GM23338 (cell line): Measurements from ENCODE around the gene RSAD1. TPM values are rescaled to one million over a fixed set of nuclear protein-coding genes. Genes with fewer than 3 reads are reported as not detected.

Experiments
- ATAC-seq: fragments of 200-7000 bp; cut with Tn5 transposase; 3 replicates; pipeline ENCODE4 v1.9.1; 2020
- DNase-seq: peaks from one replicate; pipeline ENCODE4 v3.0.0-alpha.2; 2015; ENCODE audit warnings: low spot score
- H2AFZ ChIP-seq: fragments of 200-600 bp; sonication (generic); 2 replicates; pipeline ENCODE4 v1.8.0; 2016; ENCODE audit warnings: antibody characterized with exemption, mild to moderate bottlenecking, moderate library complexity
- H3F3A ChIP-seq: fragments of 200-600 bp; sonication (generic); replicated peaks from 2 replicates; pipeline ENCODE4 v1.8.0; 2017; ENCODE audit warnings: antibody characterized with exemption, mixed run types, low read depth
- H3K27ac ChIP-seq: fragments of 200-600 bp; sonication (generic); 2 replicates; pipeline ENCODE4 v1.6.1; 2016; ENCODE audit warnings: low read depth
- H3K27me3 ChIP-seq: fragments of 200-600 bp; sonication (generic); 2 replicates; pipeline ENCODE4 v1.8.0; 2016; ENCODE audit warnings: mild to moderate bottlenecking, mixed run types, moderate library complexity; ENCODE audit not compliant: insufficient read depth
- H3K36me3 ChIP-seq: fragments of 200-600 bp; sonication (generic); 2 replicates; pipeline ENCODE4 v1.8.0; 2016; ENCODE audit warnings: mild to moderate bottlenecking; ENCODE audit not compliant: insufficient read depth
- H3K4me1 ChIP-seq: fragments of 200-600 bp; sonication (generic); 2 replicates; pipeline ENCODE4 v1.8.0; 2016; ENCODE audit warnings: mild to moderate bottlenecking, moderate library complexity; ENCODE audit not compliant: insufficient read depth
- H3K4me2 ChIP-seq: fragments of 200-600 bp; sonication (generic); 2 replicates; pipeline ENCODE4 v1.7.1; 2017; ENCODE audit warnings: mixed run types
- H3K4me3 ChIP-seq: fragments of 200-600 bp; sonication (generic); 2 replicates; pipeline ENCODE4 v1.6.1; 2016; ENCODE audit warnings: mixed run types
- H3K79me2 ChIP-seq: fragments of 200-600 bp; sonication (generic); replicated peaks from 2 replicates; pipeline ENCODE4 v1.8.0; 2017; ENCODE audit warnings: mild to moderate bottlenecking; ENCODE audit not compliant: insufficient read depth
- H3K9me2 ChIP-seq: fragments of 200-600 bp; sonication (generic); 2 replicates; pipeline ENCODE4 v1.8.0; 2017; ENCODE audit not compliant: insufficient read depth
- H4K20me1 ChIP-seq: fragments of 200-600 bp; sonication (generic); replicated peaks from 2 replicates; pipeline ENCODE4 v1.8.0; 2017; ENCODE audit warnings: mild to moderate bottlenecking; ENCODE audit not compliant: insufficient read depth
- H3K27ac Mint-ChIP-seq: 2 replicates; pipeline ENCODE4 v1.8.0; 2020; ENCODE audit warnings: inconsistent platforms, mild to moderate bottlenecking, moderate library complexity, mixed read lengths
- H3K27me3 Mint-ChIP-seq: 3 replicates; pipeline ENCODE4 v1.8.0; 2022; ENCODE audit warnings: low read depth, mild to moderate bottlenecking, moderate library complexity, mixed read lengths, inconsistent platforms; ENCODE audit not compliant: insufficient read depth, poor library complexity
- H3K36me3 Mint-ChIP-seq: 3 replicates; pipeline ENCODE4 v1.8.0; 2021; ENCODE audit warnings: low read depth, mild to moderate bottlenecking, inconsistent platforms, moderate library complexity, mixed read lengths
- H3K4me1 Mint-ChIP-seq: 3 replicates; pipeline ENCODE4 v1.8.0; 2020; ENCODE audit warnings: mild to moderate bottlenecking, inconsistent platforms, mixed read lengths
- H3K4me3 Mint-ChIP-seq: 3 replicates; pipeline ENCODE4 v1.8.0; 2021; ENCODE audit warnings: moderate library complexity, mild to moderate bottlenecking, inconsistent platforms, mixed read lengths
- H3K9me3 Mint-ChIP-seq: 3 replicates; pipeline ENCODE4 v1.8.0; 2020; ENCODE audit warnings: moderate library complexity, mild to moderate bottlenecking, inconsistent platforms, mixed read lengths
- CREB1 ChIP-seq: fragments of 250-450 bp; sonication (Bioruptor Pico); IDR thresholded peaks from 2 replicates; pipeline ENCODE4 v1.5.0; 2020; ENCODE audit warnings: low read depth, mild to moderate bottlenecking, moderate library complexity
- CTCF ChIP-seq, 2 experiments: fragments of 200-600 bp in 1 of 2; sonication (generic) in 1 of 2; conservative IDR thresholded peaks; 2 replicates each; pipeline versions ENCODE4 v1.5.1 to v1.6.1; 2016 to 2017; ENCODE audit warnings: antibody characterized with exemption in 2 of 2, low read depth in 2 of 2, mild to moderate bottlenecking in 2 of 2, moderate library complexity in 1 of 2
- EZH2 ChIP-seq: fragments of 200-600 bp; sonication (generic); IDR thresholded peaks from one replicate; pipeline ENCODE4 v1.8.0; 2017; ENCODE audit warnings: antibody characterized with exemption, mild to moderate bottlenecking, low read depth; ENCODE audit not compliant: unreplicated experiment
- EZH2phosphoT487 ChIP-seq: fragments of 200-600 bp; sonication (generic); IDR thresholded peaks from one replicate; pipeline ENCODE4 v1.8.1; 2018; ENCODE audit warnings: antibody characterized with exemption; ENCODE audit not compliant: unreplicated experiment
- JUNB ChIP-seq: IDR thresholded peaks from one replicate; pipeline ENCODE4 v1.6.1; 2016; ENCODE audit warnings: antibody characterized with exemption; ENCODE audit not compliant: unreplicated experiment
- NANOG ChIP-seq: IDR thresholded peaks from 2 replicates; pipeline ENCODE4 v1.6.1; 2016; ENCODE audit warnings: antibody characterized with exemption, borderline replicate concordance
- POLR2AphosphoS5 ChIP-seq: IDR thresholded peaks from 2 replicates; pipeline ENCODE4 v1.6.1; 2016; ENCODE audit warnings: antibody characterized with exemption, low read depth
- ZNF114 ChIP-seq: fragments of 250-450 bp; sonication (Bioruptor Pico); IDR thresholded peaks from 2 replicates; pipeline ENCODE4 v1.5.0; 2020; ENCODE audit warnings: mild to moderate bottlenecking, moderate library complexity
- polyA plus RNA-seq: library from polyadenylated mRNA; unstranded; fragments of >200 nt; fragmentation: Nextera tagmentation; extraction: Ambion mirVana; gene quantifications from 2 replicates; pipeline ENCODE4 v1.2.1, GENCODE V29; 2016
- total RNA-seq: library from RNA; depleted of rRNA; stranded (reverse); fragments of >200 nt; shearing (Covaris generic); gene quantifications from 2 replicates; pipeline ENCODE4 v1.2.3, GENCODE V29; 2014
- TF ChIP-seq, protein P1 (sequence below): IDR thresholded peaks from one replicate; pipeline ENCODE4 v1.6.1; 2018; ENCODE audit warnings: antibody characterized with exemption; ENCODE audit not compliant: unreplicated experiment
- TF ChIP-seq, protein P2 (sequence below): IDR thresholded peaks from 2 replicates; pipeline ENCODE4 v1.6.1; 2016; ENCODE audit warnings: antibody characterized with exemption

Gene RSAD1
- total and polyA plus RNA-seq, 2 experiments from 2014 or later, result 18.4 to 28.7 TPM

GRCh38 chr17:50513495-50513894 lies 34.8 kb downstream of the RSAD1 start:
- Mint-ChIP-seq H3K4me3 (no peak overlapping the region), H3K27ac (no peak overlapping the region), H3K36me3 (no peaks in the 10 kb centered on the region), H3K4me1 (peaks cover 39% of the 10 kb centered on the region), H3K27me3 (peaks cover 9% of the 10 kb centered on the region), H3K9me3 (no peaks in the 10 kb centered on the region; the same call in 2 of the 3 replicates)
- no peak overlapping the region for H3K4me2 ChIP-seq
- no peak for ATAC-seq
- H3K27ac ChIP-seq, result no peak overlapping the region
- DNase-seq, result no peak
- peaks cover 8% of the 10 kb centered on the region; the same call in 1 of the 2 replicates for H3K4me1 ChIP-seq
- H3K79me2 ChIP-seq, result no peaks in the 10 kb centered on the region
- no peaks in the 10 kb centered on the region; the same call in 1 of the 2 replicates for H3K27me3 ChIP-seq
- TF ChIP-seq CTCF (conservative IDR thresholded peaks at IDR 0.05; ENCODE audit: low read depth in 2 of 2), result no peak
- TF ChIP-seq CREB1 (CRISPR knock-in tag), result no peak
- TF ChIP-seq ZNF114 (CRISPR knock-in tag), result no peak
- TF ChIP-seq, protein P1, sequence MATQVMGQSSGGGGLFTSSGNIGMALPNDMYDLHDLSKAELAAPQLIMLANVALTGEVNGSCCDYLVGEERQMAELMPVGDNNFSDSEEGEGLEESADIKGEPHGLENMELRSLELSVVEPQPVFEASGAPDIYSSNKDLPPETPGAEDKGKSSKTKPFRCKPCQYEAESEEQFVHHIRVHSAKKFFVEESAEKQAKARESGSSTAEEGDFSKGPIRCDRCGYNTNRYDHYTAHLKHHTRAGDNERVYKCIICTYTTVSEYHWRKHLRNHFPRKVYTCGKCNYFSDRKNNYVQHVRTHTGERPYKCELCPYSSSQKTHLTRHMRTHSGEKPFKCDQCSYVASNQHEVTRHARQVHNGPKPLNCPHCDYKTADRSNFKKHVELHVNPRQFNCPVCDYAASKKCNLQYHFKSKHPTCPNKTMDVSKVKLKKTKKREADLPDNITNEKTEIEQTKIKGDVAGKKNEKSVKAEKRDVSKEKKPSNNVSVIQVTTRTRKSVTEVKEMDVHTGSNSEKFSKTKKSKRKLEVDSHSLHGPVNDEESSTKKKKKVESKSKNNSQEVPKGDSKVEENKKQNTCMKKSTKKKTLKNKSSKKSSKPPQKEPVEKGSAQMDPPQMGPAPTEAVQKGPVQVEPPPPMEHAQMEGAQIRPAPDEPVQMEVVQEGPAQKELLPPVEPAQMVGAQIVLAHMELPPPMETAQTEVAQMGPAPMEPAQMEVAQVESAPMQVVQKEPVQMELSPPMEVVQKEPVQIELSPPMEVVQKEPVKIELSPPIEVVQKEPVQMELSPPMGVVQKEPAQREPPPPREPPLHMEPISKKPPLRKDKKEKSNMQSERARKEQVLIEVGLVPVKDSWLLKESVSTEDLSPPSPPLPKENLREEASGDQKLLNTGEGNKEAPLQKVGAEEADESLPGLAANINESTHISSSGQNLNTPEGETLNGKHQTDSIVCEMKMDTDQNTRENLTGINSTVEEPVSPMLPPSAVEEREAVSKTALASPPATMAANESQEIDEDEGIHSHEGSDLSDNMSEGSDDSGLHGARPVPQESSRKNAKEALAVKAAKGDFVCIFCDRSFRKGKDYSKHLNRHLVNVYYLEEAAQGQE, result no peak
- no peak for TF ChIP-seq EZH2phosphoT487
- H2AFZ ChIP-seq, result no peak overlapping the region
- 0 out of 2 replicates have a peak, but pooled peaks cover 3% of the 10 kb centered on the region for H3F3A ChIP-seq
- H3K4me3 ChIP-seq, result no peak overlapping the region
- H4K20me1 ChIP-seq, result no peaks in the 10 kb centered on the region
- H3K36me3 ChIP-seq, result no peaks in the 10 kb centered on the region
- 0 out of 2 replicates have a peak, but pooled peaks cover 2% of the 10 kb centered on the region for H3K9me2 ChIP-seq

DNA sequence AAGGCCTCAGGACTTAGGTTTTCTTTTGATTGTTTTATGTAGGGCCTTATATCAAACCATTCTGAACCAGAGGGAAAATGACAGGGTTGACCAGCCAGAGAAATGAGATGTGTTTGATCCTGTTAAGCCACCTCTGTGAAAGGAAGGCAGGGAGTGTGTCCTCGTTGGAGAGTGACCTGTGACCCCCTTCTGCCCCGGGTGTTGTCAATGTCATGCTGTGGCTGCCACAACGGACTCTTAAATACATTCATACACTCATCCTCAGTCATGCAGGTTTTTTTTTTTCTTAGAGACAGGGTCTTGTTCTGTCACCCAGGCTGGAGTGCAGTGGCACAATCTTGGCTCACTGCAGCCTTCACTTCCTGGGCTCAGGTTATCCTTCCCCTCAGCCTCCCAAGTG lies 35.7 kb downstream of the RSAD1 start:
- Mint-ChIP-seq H3K27ac (no peak overlapping the region), H3K27me3 (peaks cover 12% of the 10 kb centered on the region)
- H3K79me2 ChIP-seq, result no peaks in the 10 kb centered on the region
- TF ChIP-seq, protein P2, sequence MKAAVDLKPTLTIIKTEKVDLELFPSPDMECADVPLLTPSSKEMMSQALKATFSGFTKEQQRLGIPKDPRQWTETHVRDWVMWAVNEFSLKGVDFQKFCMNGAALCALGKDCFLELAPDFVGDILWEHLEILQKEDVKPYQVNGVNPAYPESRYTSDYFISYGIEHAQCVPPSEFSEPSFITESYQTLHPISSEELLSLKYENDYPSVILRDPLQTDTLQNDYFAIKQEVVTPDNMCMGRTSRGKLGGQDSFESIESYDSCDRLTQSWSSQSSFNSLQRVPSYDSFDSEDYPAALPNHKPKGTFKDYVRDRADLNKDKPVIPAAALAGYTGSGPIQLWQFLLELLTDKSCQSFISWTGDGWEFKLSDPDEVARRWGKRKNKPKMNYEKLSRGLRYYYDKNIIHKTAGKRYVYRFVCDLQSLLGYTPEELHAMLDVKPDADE, result no peak
- TF ChIP-seq NANOG (no peak), POLR2AphosphoS5 (no peak), EZH2 (no peak), JUNB (no peak)

More for the DNA sequence above, 35.7 kb downstream of the RSAD1 start:
- Histone ChIP-seq H3F3A (no peaks in the 10 kb centered on the region), H3K4me1 (0 out of 2 replicates have a peak, but pooled peaks cover 3% of the 10 kb centered on the region), H3K4me2 (no peak overlapping the region), H3K36me3 (no peaks in the 10 kb centered on the region), H2AFZ (no peak overlapping the region), H3K9me2 (0 out of 2 replicates have a peak, but pooled peaks cover 2% of the 10 kb centered on the region), H3K27me3 (no peaks in the 10 kb centered on the region; the same call in 1 of the 2 replicates), H3K27ac (no peak overlapping the region), H3K4me3 (no peak overlapping the region), H4K20me1 (no peaks in the 10 kb centered on the region)
- H3K9me3 Mint-ChIP-seq, result no peaks in the 10 kb centered on the region; the same call in 2 of the 3 replicates
- no peak overlapping the region for H3K4me3 Mint-ChIP-seq
- ATAC-seq (no peak), DNase-seq (no peak)
- H3K36me3 Mint-ChIP-seq, result no peaks in the 10 kb centered on the region
- H3K4me1 Mint-ChIP-seq, result peaks cover 36% of the 10 kb centered on the region
